RWPE2 (cell line): ENCODE measurements around the gene TMPRSS6.

Experiments
- ATAC-seq: fragments of 200-7000 bp; cut with Tn5 transposase; 3 replicates; pipeline ENCODE4 v1.9.1; 2021; ENCODE audit warnings: low read depth
- DNase-seq: peaks from one replicate; pipeline ENCODE4 v3.0.0-alpha.2; 2020; ENCODE audit warnings: low spot score
- H3K27ac ChIP-seq: fragments of 450-650 bp; 2 replicates; pipeline ENCODE4 v1.5.1; 2017; ENCODE audit warnings: mild to moderate bottlenecking; ENCODE audit not compliant: poor library complexity, severe bottlenecking
- H3K27me3 ChIP-seq: fragments of 250-450 bp; sonication (Bioruptor Pico); 2 replicates; pipeline ENCODE4 v1.5.1; 2021; ENCODE audit warnings: mild to moderate bottlenecking, moderate library complexity; ENCODE audit not compliant: insufficient read depth, poor library complexity, severe bottlenecking
- H3K36me3 ChIP-seq: fragments of 250-450 bp; sonication (Bioruptor Pico); 2 replicates; pipeline ENCODE4 v1.5.1; 2020; ENCODE audit warnings: low read depth, mild to moderate bottlenecking, moderate library complexity
- H3K4me1 ChIP-seq: fragments of 250-450 bp; sonication (Bioruptor Pico); 2 replicates; pipeline ENCODE4 v1.5.1; 2021; ENCODE audit warnings: mild to moderate bottlenecking, moderate library complexity; ENCODE audit not compliant: insufficient read depth, poor library complexity, severe bottlenecking
- H3K4me3 ChIP-seq: fragments of 250-450 bp; sonication (Bioruptor Pico); 2 replicates; pipeline ENCODE4 v1.5.1; 2021; ENCODE audit warnings: mild to moderate bottlenecking, moderate library complexity; ENCODE audit not compliant: severe bottlenecking
- H3K9me3 ChIP-seq: fragments of 250-450 bp; sonication (Bioruptor Pico); 2 replicates; pipeline ENCODE4 v1.5.1; 2021; ENCODE audit warnings: mild to moderate bottlenecking, moderate library complexity; ENCODE audit not compliant: severe bottlenecking
- TF ChIP-seq, protein P1 (sequence below): fragments of 450-650 bp; IDR thresholded peaks from one replicate; pipeline ENCODE4 v1.5.1; 2017; ENCODE audit warnings: mild to moderate bottlenecking, moderate library complexity; ENCODE audit not compliant: poor library complexity, severe bottlenecking

Gene TMPRSS6

DNA sequence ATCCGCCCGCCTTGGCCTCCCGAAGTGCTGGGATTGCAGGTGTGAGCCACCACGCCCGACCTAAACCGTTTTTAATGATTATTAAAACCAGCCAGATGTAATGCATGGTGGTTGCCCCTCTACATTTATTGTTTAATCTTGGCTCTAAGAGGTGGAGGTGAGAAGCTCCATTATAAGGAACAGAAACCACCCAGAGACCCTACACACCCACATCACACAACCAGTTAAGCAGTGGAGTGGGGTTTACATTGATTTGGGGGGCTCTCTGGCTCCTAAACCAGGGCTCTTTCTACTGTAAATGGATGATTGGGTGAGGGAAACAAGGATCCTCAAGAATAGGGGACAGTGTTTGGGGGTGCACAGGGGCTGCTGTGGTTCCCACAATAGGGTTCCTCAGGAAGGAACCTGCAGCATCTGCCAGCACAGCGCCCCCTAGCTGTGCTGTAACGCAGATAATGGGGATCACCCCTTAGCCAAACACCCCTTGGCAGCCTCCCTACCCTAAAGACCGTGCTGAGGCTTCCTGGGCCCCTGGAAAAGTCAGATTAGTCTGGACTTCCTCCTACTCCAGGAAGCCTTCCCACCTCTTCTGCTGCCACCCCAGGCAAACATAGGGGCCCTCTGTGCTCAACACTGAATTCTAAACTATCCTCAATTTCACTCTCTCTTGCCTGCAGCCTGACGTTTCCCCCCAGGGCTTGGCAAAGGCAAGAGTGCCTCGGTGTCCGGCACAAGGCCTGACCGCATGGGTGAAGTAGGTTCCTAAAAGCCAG, 87.6 kb downstream of the TMPRSS6 start:
- H3K27ac ChIP-seq: no peak overlapping the region
- H3K36me3 ChIP-seq: peaks cover 47% of the 10 kb centered on the region
- TF ChIP-seq, protein P1, sequence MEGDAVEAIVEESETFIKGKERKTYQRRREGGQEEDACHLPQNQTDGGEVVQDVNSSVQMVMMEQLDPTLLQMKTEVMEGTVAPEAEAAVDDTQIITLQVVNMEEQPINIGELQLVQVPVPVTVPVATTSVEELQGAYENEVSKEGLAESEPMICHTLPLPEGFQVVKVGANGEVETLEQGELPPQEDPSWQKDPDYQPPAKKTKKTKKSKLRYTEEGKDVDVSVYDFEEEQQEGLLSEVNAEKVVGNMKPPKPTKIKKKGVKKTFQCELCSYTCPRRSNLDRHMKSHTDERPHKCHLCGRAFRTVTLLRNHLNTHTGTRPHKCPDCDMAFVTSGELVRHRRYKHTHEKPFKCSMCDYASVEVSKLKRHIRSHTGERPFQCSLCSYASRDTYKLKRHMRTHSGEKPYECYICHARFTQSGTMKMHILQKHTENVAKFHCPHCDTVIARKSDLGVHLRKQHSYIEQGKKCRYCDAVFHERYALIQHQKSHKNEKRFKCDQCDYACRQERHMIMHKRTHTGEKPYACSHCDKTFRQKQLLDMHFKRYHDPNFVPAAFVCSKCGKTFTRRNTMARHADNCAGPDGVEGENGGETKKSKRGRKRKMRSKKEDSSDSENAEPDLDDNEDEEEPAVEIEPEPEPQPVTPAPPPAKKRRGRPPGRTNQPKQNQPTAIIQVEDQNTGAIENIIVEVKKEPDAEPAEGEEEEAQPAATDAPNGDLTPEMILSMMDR: peak; percentile 75
- no peaks in the 10 kb centered on the region for H3K4me1 ChIP-seq
- ATAC-seq: no peak
- H3K27me3 ChIP-seq: no peaks in the 10 kb centered on the region
- no peaks in the 10 kb centered on the region for H3K9me3 ChIP-seq
- no peak overlapping the region for H3K4me3 ChIP-seq
- no peak for DNase-seq

DNA sequence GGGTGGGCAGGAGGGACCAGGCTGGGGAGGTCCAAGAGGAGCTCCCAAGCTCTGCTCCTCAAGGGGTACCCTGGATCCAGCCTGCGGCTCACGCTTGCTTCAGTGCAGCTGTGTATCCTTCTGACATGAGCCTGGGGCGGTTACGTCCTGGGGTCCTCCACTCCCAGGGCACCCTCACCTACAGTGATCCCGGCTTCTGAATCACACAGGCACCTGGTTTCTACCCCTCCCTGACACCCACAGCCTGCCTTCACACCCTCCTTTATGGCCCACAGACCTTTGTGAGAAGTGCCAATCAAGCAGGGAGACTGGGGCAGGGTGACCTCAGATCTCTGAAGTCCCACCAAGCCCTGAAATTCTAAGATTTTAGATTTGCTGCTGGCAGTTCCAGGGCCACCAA, 88.5 kb downstream of the TMPRSS6 start:
- Histone ChIP-seq H3K27ac (peak overlapping the region; percentile 57), H3K4me1 (no peaks in the 10 kb centered on the region), H3K9me3 (no peaks in the 10 kb centered on the region), H3K27me3 (no peaks in the 10 kb centered on the region), H3K36me3 (peaks cover 40% of the 10 kb centered on the region), H3K4me3 (no peak overlapping the region)
- ATAC-seq: no peak
- TF ChIP-seq, protein P1: no peak
- DNase-seq: no peak

DNA sequence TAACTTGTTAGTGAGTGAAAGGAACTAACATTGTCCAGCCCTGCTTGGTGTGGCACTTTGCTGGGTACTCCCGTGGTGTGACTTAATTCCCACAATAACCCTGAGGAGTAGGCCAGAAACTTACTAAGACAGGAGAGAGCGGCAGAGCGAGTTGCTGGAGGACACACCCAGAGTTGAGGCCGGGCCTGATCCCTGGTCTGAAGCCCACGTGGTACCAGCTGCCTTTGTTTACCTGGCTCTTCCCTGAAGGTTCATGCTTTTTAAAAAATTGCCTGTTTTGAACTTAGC, 89.4 kb downstream of the TMPRSS6 start:
- DNase-seq (no peak), ATAC-seq (peak; percentile 53)
- TF ChIP-seq, protein P1: no peak
- H3K4me1 ChIP-seq: no peaks in the 10 kb centered on the region
- H3K4me3 ChIP-seq: peak overlapping the region; percentile 93
- no peaks in the 10 kb centered on the region for H3K9me3 ChIP-seq
- H3K27me3 ChIP-seq: no peaks in the 10 kb centered on the region
- H3K36me3 ChIP-seq: peaks cover 30% of the 10 kb centered on the region
- peak overlapping the region; percentile 57 for H3K27ac ChIP-seq

DNA sequence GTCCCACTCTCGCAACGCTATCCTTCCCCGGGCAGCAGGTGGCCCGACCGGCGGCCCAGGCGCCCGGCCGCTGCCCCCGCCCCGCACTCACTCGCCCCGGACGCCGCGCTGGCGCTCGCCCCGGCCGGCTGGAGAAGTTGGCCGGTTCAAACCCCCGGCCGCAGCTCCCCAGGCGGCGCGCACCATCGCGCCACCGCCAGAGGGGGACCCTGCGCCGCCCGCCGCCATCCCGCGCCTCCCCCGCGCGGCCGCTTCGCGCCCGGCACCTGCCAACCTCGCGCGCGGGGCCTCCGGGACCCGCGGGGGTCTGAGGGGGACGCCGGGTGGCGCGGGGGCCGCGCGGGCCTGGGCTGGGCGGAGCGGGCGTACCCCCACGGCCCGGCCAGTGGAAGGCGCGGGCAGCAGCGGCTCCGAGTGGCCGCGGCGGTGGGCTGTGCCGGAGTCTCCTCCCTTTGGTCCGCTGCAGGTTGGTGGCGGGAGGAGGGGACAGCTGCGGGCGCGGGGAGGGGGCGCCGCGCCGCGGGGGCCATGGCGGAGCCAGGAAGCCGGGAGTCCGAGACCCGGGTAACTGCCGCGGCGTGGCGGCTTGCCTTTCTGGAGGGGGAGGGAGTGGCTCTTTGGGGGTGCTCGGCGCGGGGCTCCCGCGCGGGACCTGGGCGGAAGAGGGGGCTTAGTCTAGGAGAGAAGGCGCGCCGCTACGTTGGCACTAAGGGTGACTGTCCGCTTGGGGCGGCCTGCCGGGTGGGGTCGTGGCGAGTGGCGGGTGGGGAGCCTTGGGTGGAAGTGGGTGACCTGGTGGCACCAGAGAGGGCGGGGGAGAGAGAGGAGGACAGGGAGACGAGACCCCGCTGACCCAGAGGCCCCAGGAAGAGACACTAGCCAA, 90.0 kb downstream of the TMPRSS6 start, which contains the start of the genes MPST and TST:
Gene MPST, plus strand, starts transcription at position 434 of the 883 bp plus-strand sequence. Its CDS starts 95 bp downstream, at position 529.
Gene TST, minus strand, starts transcription at position 139 of the 883 bp plus-strand sequence. CDS start 715 bp downstream, outside the sequence.
- H3K9me3 ChIP-seq: no peaks in the 10 kb centered on the region
- ATAC-seq (peak; percentile 76), DNase-seq (no peak)
- no peaks in the 10 kb centered on the region for H3K4me1 ChIP-seq
- TF ChIP-seq, protein P1: peak; percentile 4
- H3K4me3 ChIP-seq: peak within 1 kb of the TSS; percentile 93
- H3K27ac ChIP-seq: peak within 1 kb of the TSS; percentile 57
- no peaks in the 10 kb centered on the region for H3K27me3 ChIP-seq
- peaks cover 25% of the 10 kb centered on the region for H3K36me3 ChIP-seq
